Measurements from ENCODE around the gene PEPD.

DNA sequence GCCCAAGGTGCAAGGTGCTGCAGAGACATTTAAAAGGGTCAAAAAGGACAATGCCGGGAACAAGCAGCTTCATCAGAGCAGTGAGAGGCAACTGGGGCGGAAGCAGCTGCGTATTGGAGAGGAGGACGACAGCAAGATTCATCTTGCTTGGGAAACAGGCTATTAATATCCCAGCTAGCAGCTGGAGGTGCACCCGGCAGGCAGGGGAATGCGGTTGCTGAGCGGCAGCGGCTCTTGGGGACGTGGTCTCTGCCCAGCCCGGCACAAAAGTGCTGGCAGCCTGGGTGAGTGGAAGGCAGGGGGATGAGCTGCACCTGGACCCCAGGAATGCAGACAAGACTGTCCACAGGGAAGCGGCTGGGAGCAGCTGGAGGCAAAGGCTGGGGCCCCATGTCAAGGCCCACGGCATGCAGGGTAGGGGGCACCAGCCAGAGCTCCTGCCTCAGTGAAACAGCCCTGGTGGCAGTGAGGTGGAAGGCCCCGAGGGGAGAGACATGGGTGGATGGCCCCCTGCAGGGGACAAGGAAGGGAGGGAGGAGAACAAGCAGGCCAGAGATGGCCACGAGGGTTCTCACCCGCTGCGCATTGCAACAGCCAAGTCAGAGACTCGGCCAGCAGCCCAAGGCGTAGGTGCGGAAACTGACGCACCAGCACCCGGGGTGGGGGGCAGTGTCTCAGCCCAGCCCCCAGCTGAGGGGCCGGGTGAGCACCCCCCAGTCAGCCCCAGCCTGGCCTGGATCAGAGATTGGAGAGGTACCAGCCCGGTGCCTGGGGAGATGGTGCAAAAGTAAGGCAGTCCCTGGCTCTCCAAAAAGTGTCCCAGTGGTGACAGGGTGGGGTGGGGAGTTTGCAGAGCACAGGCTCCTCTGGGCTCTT is 34.4 kb downstream of the PEPD start:
- TF ChIP-seq, protein P1, sequence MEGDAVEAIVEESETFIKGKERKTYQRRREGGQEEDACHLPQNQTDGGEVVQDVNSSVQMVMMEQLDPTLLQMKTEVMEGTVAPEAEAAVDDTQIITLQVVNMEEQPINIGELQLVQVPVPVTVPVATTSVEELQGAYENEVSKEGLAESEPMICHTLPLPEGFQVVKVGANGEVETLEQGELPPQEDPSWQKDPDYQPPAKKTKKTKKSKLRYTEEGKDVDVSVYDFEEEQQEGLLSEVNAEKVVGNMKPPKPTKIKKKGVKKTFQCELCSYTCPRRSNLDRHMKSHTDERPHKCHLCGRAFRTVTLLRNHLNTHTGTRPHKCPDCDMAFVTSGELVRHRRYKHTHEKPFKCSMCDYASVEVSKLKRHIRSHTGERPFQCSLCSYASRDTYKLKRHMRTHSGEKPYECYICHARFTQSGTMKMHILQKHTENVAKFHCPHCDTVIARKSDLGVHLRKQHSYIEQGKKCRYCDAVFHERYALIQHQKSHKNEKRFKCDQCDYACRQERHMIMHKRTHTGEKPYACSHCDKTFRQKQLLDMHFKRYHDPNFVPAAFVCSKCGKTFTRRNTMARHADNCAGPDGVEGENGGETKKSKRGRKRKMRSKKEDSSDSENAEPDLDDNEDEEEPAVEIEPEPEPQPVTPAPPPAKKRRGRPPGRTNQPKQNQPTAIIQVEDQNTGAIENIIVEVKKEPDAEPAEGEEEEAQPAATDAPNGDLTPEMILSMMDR (IDR thresholded peaks at IDR 0.05): no peak
- TF ChIP-seq ZFX (IDR thresholded peaks at IDR 0.05; ENCODE audit: borderline replicate concordance): no peak
